ENCODE data around the gene SHISAL1. TPM values are rescaled to one million over a fixed set of nuclear protein-coding genes. Genes with fewer than 3 reads are reported as not detected.
"Not testable (repeated sequence)": the region's sequence is repeated elsewhere in the genome, so short reads cannot be mapped to it uniquely, and the experiment has no call there.

The SHISAL1 gene
- total and polyA plus RNA-seq, 8 donors, result 0.72 to 1.4 (median 0.92) TPM

- H3K27ac ChIP-seq, result no peak overlapping the region
- intact Hi-C loops (cut with DNase I), result no loop called here
- no peak for TF ChIP-seq CTCF (IDR thresholded peaks at IDR 0.05)
- H3K4me3 ChIP-seq, result no peak overlapping the region
- no peaks in the 10 kb centered on the region for H3K36me3 ChIP-seq
- ATAC-seq (no peak), DNase-seq (no peak)
- H3K27me3 ChIP-seq, result peaks cover 37 to 92% of the 10 kb centered on the region in 2 donors
- no peaks in the 10 kb centered on the region for H3K9me3 ChIP-seq
- H3K4me1 ChIP-seq, result peaks cover 6 to 24% of the 10 kb centered on the region in 2 donors
Observed at GRCh38 chr22:44328762-44329161, 16.0 kb upstream of the SHISAL1 start.

- no peaks in the 10 kb centered on the region for H3K9me3 ChIP-seq
- peaks cover 37 to 87% of the 10 kb centered on the region in 2 donors for H3K27me3 ChIP-seq
- no peaks in the 10 kb centered on the region for H3K36me3 ChIP-seq
- H3K4me1 ChIP-seq, result peaks cover 6 to 24% of the 10 kb centered on the region in 2 donors
- TF ChIP-seq CTCF (IDR thresholded peaks at IDR 0.05), result no peak
- DNase-seq (peak in 3 of 4 donors; percentile 30 to 65 (median 61)), ATAC-seq (peak; percentile 79)
- no peak overlapping the region for H3K27ac ChIP-seq
- intact Hi-C loops (cut with DNase I), result no loop called here
- no peak overlapping the region for H3K4me3 ChIP-seq
Observed at GRCh38 chr22:44328326-44328725, 15.6 kb upstream of the SHISAL1 start.

GRCh38 chr22:44326491-44326885 lies 13.7 kb upstream of the SHISAL1 start:
- intact Hi-C loops (cut with DNase I), result no loop called here
- H3K27me3 ChIP-seq, result peaks cover 26 to 71% of the 10 kb centered on the region in 2 donors
- H3K36me3 ChIP-seq, result no peaks in the 10 kb centered on the region
- ATAC-seq, result no peak
- TF ChIP-seq CTCF (IDR thresholded peaks at IDR 0.05), result no peak
- H3K4me1 ChIP-seq, result peaks cover 6 to 24% of the 10 kb centered on the region in 2 donors
- H3K27ac ChIP-seq, result peak overlapping the region in 1 of 2 donors; percentile 5
- DNase-seq, result no peak
- peak overlapping the region; percentile 17 to 38 for H3K4me3 ChIP-seq
- H3K9me3 ChIP-seq, result no peaks in the 10 kb centered on the region

GRCh38 chr22:44325718-44326490 lies 13.2 kb upstream of the SHISAL1 start:
- ATAC-seq (no peak), DNase-seq (peak in 1 of 4 donors; percentile 44)
- Histone ChIP-seq H3K36me3 (no peaks in the 10 kb centered on the region), H3K27me3 (peaks cover 23 to 65% of the 10 kb centered on the region in 2 donors), H3K27ac (peak overlapping the region in 1 of 2 donors; percentile 5), H3K4me1 (peaks cover 4 to 22% of the 10 kb centered on the region in 2 donors), H3K4me3 (peak overlapping the region; percentile 17 to 38), H3K9me3 (no peaks in the 10 kb centered on the region)
- intact Hi-C loops (cut with DNase I), result no loop called here
- no peak for TF ChIP-seq CTCF (IDR thresholded peaks at IDR 0.05)

GRCh38 chr22:44323140-44323790 lies 10.5 kb upstream of the SHISAL1 start:
- H3K36me3 ChIP-seq; H3K9me3 ChIP-seq; H3K4me1 ChIP-seq; DNase-seq; H3K27ac ChIP-seq; intact Hi-C loops (cut with DNase I); ATAC-seq; H3K4me3 ChIP-seq: not testable (repeated sequence)
- peaks cover 4 to 39% of the 10 kb centered on the region in 2 donors for H3K27me3 ChIP-seq
